Ascending aorta (tissue), 2 donors: ENCODE measurements around the gene RNF151. TPM values are rescaled to one million over a fixed set of nuclear protein-coding genes. Genes with fewer than 3 reads are reported as not detected.
"Not testable (repeated sequence)": the region's sequence is repeated elsewhere in the genome, so short reads cannot be mapped to it uniquely, and the experiment has no call there.

Experiments
- DNase-seq, 2 donors: peaks; one replicate each; pipeline ENCODE4 v3.0.0-alpha.2; 2019; ENCODE audit warnings: low spot score in 2 of 2
- H3K27ac ChIP-seq, 2 donors: fragments of 200-600 bp; sonication (generic); one replicate each; pipeline ENCODE4 v1.5.1; 2016 to 2017; ENCODE audit warnings: mild to moderate bottlenecking in 1 of 2
- H3K27me3 ChIP-seq: fragments of 200-600 bp; sonication (generic); one replicate; pipeline ENCODE4 v1.5.1; 2017
- H3K36me3 ChIP-seq, 2 donors: fragments of 200-600 bp; sonication (generic); one replicate each; pipeline ENCODE4 v1.5.1; 2016
- H3K4me1 ChIP-seq, 2 donors: fragments of 200-600 bp; sonication (generic); one replicate each; pipeline ENCODE4 v1.5.1; 2016 to 2017; ENCODE audit warnings: mild to moderate bottlenecking in 1 of 2
- H3K4me3 ChIP-seq, 2 donors: fragments of 200-600 bp; sonication (generic); one replicate each; pipeline ENCODE4 v1.5.1; 2016 to 2017; ENCODE audit warnings: mild to moderate bottlenecking in 1 of 2
- H3K9me3 ChIP-seq, 2 donors: fragments of 200-600 bp; sonication (generic); one replicate each; pipeline ENCODE4 v1.5.1; 2016
- intact Hi-C: fragments of 100-400 bp; cut with DNase I; formaldehyde crosslinking; loops from one replicate; pipeline ENCODE4 v1.15.1; 2023
- total RNA-seq: library from RNA; depleted of rRNA; stranded (reverse); fragments of >200 nt; gene quantifications from one replicate; pipeline ENCODE4 v1.1.0, GENCODE V29; 2016
- TF ChIP-seq, protein P1 (sequence below), 3 experiments: fragments of 200-600 bp in 2 of 3; fragments of 450-650 bp in 1 of 3; sonication (generic) in 2 of 3; IDR thresholded peaks; one replicate each; pipeline ENCODE4 v1.5.1; 2016 to 2019; ENCODE audit warnings: antibody characterized with exemption in 3 of 3, mild to moderate bottlenecking in 1 of 3, moderate library complexity in 1 of 3

The RNF151 gene
- total RNA-seq, 1 donor from 2014 or later: not detected

DNA sequence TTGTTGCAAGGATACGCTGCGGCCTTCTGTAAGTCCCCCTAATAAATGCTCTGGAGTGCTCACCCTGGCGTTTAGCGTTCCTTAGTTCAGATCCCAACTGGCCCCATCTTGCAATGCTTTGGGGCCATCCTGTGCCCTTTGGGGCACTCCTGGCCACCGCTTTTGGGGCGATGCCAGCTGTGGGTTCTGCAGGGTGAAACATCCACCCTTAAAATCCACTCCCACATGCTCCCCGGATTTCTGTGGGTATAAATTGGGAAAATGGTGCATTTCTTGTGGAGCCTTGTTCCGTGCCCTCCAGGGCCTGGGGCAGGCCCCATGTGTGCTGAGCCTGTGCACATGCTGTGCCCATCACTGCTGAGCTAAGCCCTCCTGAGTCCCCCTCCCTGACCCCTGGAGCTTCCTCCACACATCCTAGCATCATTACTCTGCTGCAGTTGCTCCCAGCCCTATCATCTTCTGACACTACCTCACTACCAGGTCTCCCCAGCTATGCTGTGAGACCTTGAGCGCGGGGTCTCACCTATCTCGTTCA, 29.6 kb upstream of the RNF151 start:
- Histone ChIP-seq H3K4me1 (peaks cover 5 to 6% of the 10 kb centered on the region in 2 donors), H3K36me3 (peaks cover 39 to 42% of the 10 kb centered on the region in 2 donors), H3K9me3 (no peaks in the 10 kb centered on the region), H3K27me3 (no peaks in the 10 kb centered on the region), H3K4me3 (no peak overlapping the region), H3K27ac (no peak overlapping the region)
- DNase-seq: no peak
- TF ChIP-seq, protein P1, sequence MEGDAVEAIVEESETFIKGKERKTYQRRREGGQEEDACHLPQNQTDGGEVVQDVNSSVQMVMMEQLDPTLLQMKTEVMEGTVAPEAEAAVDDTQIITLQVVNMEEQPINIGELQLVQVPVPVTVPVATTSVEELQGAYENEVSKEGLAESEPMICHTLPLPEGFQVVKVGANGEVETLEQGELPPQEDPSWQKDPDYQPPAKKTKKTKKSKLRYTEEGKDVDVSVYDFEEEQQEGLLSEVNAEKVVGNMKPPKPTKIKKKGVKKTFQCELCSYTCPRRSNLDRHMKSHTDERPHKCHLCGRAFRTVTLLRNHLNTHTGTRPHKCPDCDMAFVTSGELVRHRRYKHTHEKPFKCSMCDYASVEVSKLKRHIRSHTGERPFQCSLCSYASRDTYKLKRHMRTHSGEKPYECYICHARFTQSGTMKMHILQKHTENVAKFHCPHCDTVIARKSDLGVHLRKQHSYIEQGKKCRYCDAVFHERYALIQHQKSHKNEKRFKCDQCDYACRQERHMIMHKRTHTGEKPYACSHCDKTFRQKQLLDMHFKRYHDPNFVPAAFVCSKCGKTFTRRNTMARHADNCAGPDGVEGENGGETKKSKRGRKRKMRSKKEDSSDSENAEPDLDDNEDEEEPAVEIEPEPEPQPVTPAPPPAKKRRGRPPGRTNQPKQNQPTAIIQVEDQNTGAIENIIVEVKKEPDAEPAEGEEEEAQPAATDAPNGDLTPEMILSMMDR (IDR thresholded peaks at IDR 0.05): no peak
- intact Hi-C loops: no loop called here

DNA sequence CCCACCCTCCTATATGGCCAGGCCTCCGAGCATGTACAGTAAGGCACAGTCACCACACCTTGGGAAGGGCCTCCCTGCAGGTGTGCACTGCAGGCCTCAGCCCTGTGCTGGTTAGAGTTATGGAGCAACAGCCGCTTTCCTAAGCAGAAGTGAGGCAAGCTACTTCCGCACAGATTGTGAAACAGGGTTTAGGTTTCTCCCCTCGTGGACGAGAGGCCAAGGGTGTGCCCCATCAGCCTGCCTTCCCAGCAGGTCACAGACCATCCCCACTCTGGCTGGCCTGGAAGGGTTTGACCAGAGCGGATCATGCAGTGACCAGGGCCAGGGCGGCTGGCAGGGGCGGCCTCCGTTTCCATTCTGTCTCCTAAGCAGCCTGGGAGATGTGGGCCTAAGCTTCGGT, 28.3 kb upstream of the RNF151 start:
- Histone ChIP-seq H3K4me1 (peaks cover 10 to 11% of the 10 kb centered on the region in 2 donors), H3K27me3 (no peaks in the 10 kb centered on the region), H3K36me3 (peaks cover 39 to 42% of the 10 kb centered on the region in 2 donors), H3K27ac (no peak overlapping the region), H3K9me3 (no peaks in the 10 kb centered on the region), H3K4me3 (no peak overlapping the region)
- TF ChIP-seq, protein P1 (IDR thresholded peaks at IDR 0.05): no peak
- no peak for DNase-seq
- intact Hi-C loops: no loop called here

GRCh38 chr16:1938910-1939309, 27.7 kb upstream of the RNF151 start:
- H3K36me3 ChIP-seq: peaks cover 39 to 42% of the 10 kb centered on the region in 2 donors
- H3K4me1 ChIP-seq: peaks cover 10 to 11% of the 10 kb centered on the region in 2 donors
- DNase-seq: no peak
- H3K27ac ChIP-seq: no peak overlapping the region
- TF ChIP-seq, protein P1 (IDR thresholded peaks at IDR 0.05): no peak
- H3K9me3 ChIP-seq: no peaks in the 10 kb centered on the region
- intact Hi-C loops: no loop called here
- H3K27me3 ChIP-seq: no peaks in the 10 kb centered on the region
- H3K4me3 ChIP-seq: no peak overlapping the region

DNA sequence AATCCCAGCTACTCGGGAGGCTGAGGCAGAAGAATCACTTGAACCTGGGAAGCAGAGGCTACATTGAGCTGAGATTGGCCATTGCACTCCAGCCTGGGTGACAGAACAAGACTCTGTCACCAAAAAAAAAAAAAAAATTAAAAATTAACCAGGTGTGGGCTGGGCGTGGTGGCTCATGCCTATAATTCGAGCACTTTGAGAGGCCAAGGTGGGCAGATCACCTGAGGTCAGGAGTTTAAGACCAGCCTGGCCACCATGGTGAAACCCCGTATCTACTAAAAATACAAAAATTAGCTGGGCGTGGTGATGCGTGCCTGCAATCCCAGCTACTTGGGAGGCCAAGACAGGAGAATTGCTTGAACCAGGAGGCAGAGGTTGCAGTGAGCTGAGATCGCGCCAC, 26.8 kb upstream of the RNF151 start:
- H3K9me3 ChIP-seq, intact Hi-C loops, H3K27ac ChIP-seq, H3K4me3 ChIP-seq, H3K27me3 ChIP-seq, DNase-seq: not testable (repeated sequence)
- peaks cover 39 to 42% of the 10 kb centered on the region in 2 donors for H3K36me3 ChIP-seq
- H3K4me1 ChIP-seq: peaks cover 10 to 11% of the 10 kb centered on the region in 2 donors

- DNase-seq: no peak
- TF ChIP-seq, protein P1 (IDR thresholded peaks at IDR 0.05): no peak
- Histone ChIP-seq H3K36me3 (peaks cover 39 to 42% of the 10 kb centered on the region in 2 donors), H3K27me3 (no peaks in the 10 kb centered on the region), H3K27ac (no peak overlapping the region), H3K4me1 (peaks cover 10 to 11% of the 10 kb centered on the region in 2 donors), H3K9me3 (no peaks in the 10 kb centered on the region), H3K4me3 (no peak overlapping the region)
- intact Hi-C loops: no loop called here
Observed at GRCh38 chr16:1940273-1941161, 26.1 kb upstream of the RNF151 start.
